Smooth muscle cell (in vitro differentiated cells): Measurements from ENCODE around the gene MARK1. TPM values are rescaled to one million over a fixed set of nuclear protein-coding genes. Genes with fewer than 3 reads are reported as not detected.

Experiments
- DNase-seq: peaks from one replicate; lab custom pipeline; 2025; ENCODE audit not compliant: unreplicated experiment; lab: John Stamatoyannopoulos, UW
- H2AFZ ChIP-seq: fragments of 200-600 bp; sonication (generic); 2 replicates; pipeline ENCODE4 v1.6.0; 2016; ENCODE audit warnings: antibody characterized with exemption, low read depth, mild to moderate bottlenecking
- H3F3A ChIP-seq: fragments of 200-600 bp; sonication (generic); 2 replicates; pipeline ENCODE4 v1.6.0; 2017; ENCODE audit warnings: antibody characterized with exemption, low read depth
- H3K27ac ChIP-seq: fragments of 200-600 bp; sonication (generic); 2 replicates; pipeline ENCODE4 v1.5.1; 2016; ENCODE audit warnings: low read depth, mild to moderate bottlenecking
- H3K27me3 ChIP-seq: fragments of 200-600 bp; sonication (generic); 2 replicates; pipeline ENCODE4 v1.6.1; 2016; ENCODE audit warnings: low read depth, mild to moderate bottlenecking
- H3K36me3 ChIP-seq: fragments of 200-600 bp; sonication (generic); 2 replicates; pipeline ENCODE4 v1.5.1; 2016; ENCODE audit warnings: low read depth
- H3K4me1 ChIP-seq: fragments of 200-600 bp; sonication (generic); 2 replicates; pipeline ENCODE4 v1.5.1; 2016; ENCODE audit warnings: low read depth
- H3K4me2 ChIP-seq: fragments of 200-600 bp; sonication (generic); 2 replicates; pipeline ENCODE4 v1.6.0; 2016; ENCODE audit warnings: mild to moderate bottlenecking
- H3K4me3 ChIP-seq: fragments of 200-600 bp; sonication (generic); 2 replicates; pipeline ENCODE4 v1.5.1; 2016; ENCODE audit warnings: mild to moderate bottlenecking
- H3K79me2 ChIP-seq: fragments of 200-600 bp; sonication (generic); 2 replicates; pipeline ENCODE4 v1.6.0; 2016; ENCODE audit warnings: low read depth, mild to moderate bottlenecking
- H3K9ac ChIP-seq: fragments of 200-600 bp; sonication (generic); 2 replicates; pipeline ENCODE4 v1.6.0; 2016; ENCODE audit warnings: low read depth
- H3K9me3 ChIP-seq: fragments of 200-600 bp; sonication (generic); replicated peaks from 2 replicates; pipeline ENCODE4 v1.5.1; 2016; ENCODE audit warnings: low read depth
- H4K20me1 ChIP-seq: fragments of 200-600 bp; sonication (generic); 2 replicates; pipeline ENCODE4 v1.6.0; 2016; ENCODE audit warnings: low read depth
- CTCF ChIP-seq: fragments of 200-600 bp; sonication (generic); IDR thresholded peaks from 2 replicates; pipeline ENCODE4 v1.5.1; 2017; ENCODE audit warnings: borderline replicate concordance, mild to moderate bottlenecking, antibody characterized with exemption; ENCODE audit not compliant: insufficient read depth, poor library complexity, severe bottlenecking
- WGBS: methylation state at CpG from one replicate; pipeline ENCODE4 v1.1.7; 2016; ENCODE audit warnings: low lambda C conversion rate; 5-methylcytosine and 5-hydroxymethylcytosine counted together
- polyA plus RNA-seq: library from polyadenylated mRNA; unstranded; fragments of >200 nt; fragmentation: Nextera tagmentation; extraction: Ambion mirVana; gene quantifications from 2 replicates; pipeline ENCODE4 v1.2.1, GENCODE V29; 2016
- total RNA-seq: library from RNA; depleted of rRNA; stranded (reverse); fragments of >200 nt; gene quantifications from 2 replicates; pipeline ENCODE4 v1.2.3, GENCODE V29; 2014

MARK1 gene
- total and polyA plus RNA-seq, 2 experiments from 2014 or later = 4.4 to 5.5 TPM

DNA sequence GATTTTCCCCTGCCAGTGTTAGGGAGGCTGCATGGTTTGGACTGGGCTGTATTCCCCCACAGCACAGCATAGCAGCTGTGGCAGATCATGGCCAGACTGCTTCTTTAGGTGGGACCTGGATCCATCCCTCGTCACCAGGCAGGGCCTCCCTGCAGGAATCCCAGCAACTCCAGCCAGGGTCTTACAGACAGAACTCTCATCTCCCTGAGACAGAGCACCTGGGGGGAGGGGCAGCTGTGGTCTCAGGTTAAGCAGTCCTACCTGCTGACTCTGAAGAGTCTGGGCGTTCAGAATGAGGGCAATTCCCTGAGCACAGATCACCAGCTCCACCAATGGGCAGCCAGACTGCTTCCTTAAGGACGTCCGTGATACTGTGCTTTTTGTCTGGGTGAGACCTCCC, 114.3 kb downstream of the MARK1 start:
- TF ChIP-seq CTCF = no peak
- Histone ChIP-seq H2AFZ (no peak overlapping the region), H3K79me2 (no peaks in the 10 kb centered on the region), H3F3A (no peaks in the 10 kb centered on the region), H3K4me2 (no peak overlapping the region), H3K4me3 (no peak overlapping the region), H4K20me1 (no peaks in the 10 kb centered on the region), H3K27ac (no peak overlapping the region), H3K9ac (no peak overlapping the region), H3K4me1 (no peaks in the 10 kb centered on the region), H3K27me3 (no peaks in the 10 kb centered on the region), H3K36me3 (no peaks in the 10 kb centered on the region), H3K9me3 (no peaks in the 10 kb centered on the region)
- WGBS = 90% methylated on average over 4 of the region's 4 CpGs
- no peak for DNase-seq

DNA sequence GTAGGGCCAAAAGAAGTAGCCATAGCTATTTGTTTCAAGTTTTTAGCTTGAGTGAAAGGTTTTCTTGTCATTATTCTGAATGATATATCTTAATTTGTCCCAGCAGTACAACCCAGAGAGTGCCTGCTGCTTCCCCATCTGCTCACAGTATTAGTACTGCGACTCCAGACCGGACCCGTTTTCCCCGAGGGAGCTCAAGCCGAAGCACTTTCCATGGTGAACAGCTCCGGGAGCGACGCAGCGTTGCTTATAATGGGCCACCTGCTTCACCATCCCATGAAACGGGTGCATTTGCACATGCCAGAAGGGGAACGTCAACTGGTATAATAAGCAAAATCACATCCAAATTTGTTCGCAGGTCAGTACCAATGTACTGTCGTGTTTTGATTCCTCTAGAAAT, 125.1 kb downstream of the MARK1 start:
- Histone ChIP-seq H3K4me1 (no peaks in the 10 kb centered on the region), H3K9ac (no peak overlapping the region), H3K27ac (no peak overlapping the region), H3K27me3 (no peaks in the 10 kb centered on the region), H4K20me1 (no peaks in the 10 kb centered on the region), H2AFZ (no peak overlapping the region), H3K36me3 (peaks cover 4% of the 10 kb centered on the region), H3K4me3 (no peak overlapping the region), H3K79me2 (no peaks in the 10 kb centered on the region), H3K9me3 (no peaks in the 10 kb centered on the region), H3F3A (no peaks in the 10 kb centered on the region), H3K4me2 (no peak overlapping the region)
- no peak for DNase-seq
- WGBS = 98% methylated on average over 13 of the region's 13 CpGs
- no peak for TF ChIP-seq CTCF

DNA sequence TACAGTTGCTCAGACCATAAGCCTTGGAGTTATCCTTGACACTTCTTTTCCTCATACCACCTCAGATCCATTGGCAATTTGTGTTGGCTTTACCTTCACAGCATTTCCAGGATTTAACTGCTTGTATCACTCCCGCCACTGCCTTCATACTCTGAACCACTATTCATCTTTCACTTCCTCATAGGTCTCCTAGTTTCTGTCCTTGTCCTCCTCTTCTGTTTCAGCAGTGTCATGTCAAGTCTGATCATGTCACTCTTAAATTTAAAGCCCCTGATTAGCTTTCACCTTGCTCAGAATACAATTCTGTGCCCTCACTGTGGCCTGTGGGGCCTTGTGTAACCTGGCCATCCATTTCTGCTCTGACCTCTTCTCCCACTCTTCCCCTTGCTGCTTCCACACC, 127.6 kb downstream of the MARK1 start:
- no peaks in the 10 kb centered on the region for H4K20me1 ChIP-seq
- no peak overlapping the region for H3K9ac ChIP-seq
- H2AFZ ChIP-seq = no peak overlapping the region
- no peaks in the 10 kb centered on the region for H3K27me3 ChIP-seq
- H3K79me2 ChIP-seq = no peaks in the 10 kb centered on the region
- H3K9me3 ChIP-seq = no peaks in the 10 kb centered on the region
- H3K4me2 ChIP-seq = no peak overlapping the region
- no peak overlapping the region for H3K27ac ChIP-seq
- H3K36me3 ChIP-seq = peaks cover 4% of the 10 kb centered on the region
- no peak for TF ChIP-seq CTCF
- no peaks in the 10 kb centered on the region for H3K4me1 ChIP-seq
- no peak overlapping the region for H3K4me3 ChIP-seq
- no peaks in the 10 kb centered on the region for H3F3A ChIP-seq
- 100% methylated on average over 1 of the region's 1 CpG for WGBS
- DNase-seq = no peak

- DNase-seq = no peak
- no peaks in the 10 kb centered on the region for H3F3A ChIP-seq
- no peaks in the 10 kb centered on the region for H3K9me3 ChIP-seq
- no peak overlapping the region for H3K4me2 ChIP-seq
- H4K20me1 ChIP-seq = no peaks in the 10 kb centered on the region
- no peaks in the 10 kb centered on the region for H3K79me2 ChIP-seq
- no peak overlapping the region for H2AFZ ChIP-seq
- TF ChIP-seq CTCF = no peak
- H3K9ac ChIP-seq = no peak overlapping the region
- H3K4me1 ChIP-seq = no peaks in the 10 kb centered on the region
- H3K27ac ChIP-seq = no peak overlapping the region
- H3K27me3 ChIP-seq = no peaks in the 10 kb centered on the region
- peaks cover 4% of the 10 kb centered on the region for H3K36me3 ChIP-seq
- H3K4me3 ChIP-seq = no peak overlapping the region
Observed at GRCh38 chr1:220655961-220656740, 128.2 kb downstream of the MARK1 start.
